ENCODE data around the gene LIMA1.

LIMA1 gene

GRCh38 chr12:50252977-50253602 is 30.2 kb downstream of the LIMA1 start:
- TF ChIP-seq CTCF (IDR thresholded peaks at IDR 0.05; ENCODE audit: insufficient read depth, low read length, poor library complexity, severe bottlenecking) (no peak), EZH2phosphoT487 (conservative IDR thresholded peaks at IDR 0.05; ENCODE audit: low read length) (no peak)
- H4K20me1 ChIP-seq (ENCODE audit: low read depth, low read length), result 0 out of 2 replicates have a peak, but pooled peaks cover 3% of the 10 kb centered on the region
- no peak overlapping the region for H3K9ac ChIP-seq (ENCODE audit: low read length)
- H3F3A ChIP-seq (ENCODE audit: insufficient read depth), result no peaks in the 10 kb centered on the region
- H3K36me3 ChIP-seq (ENCODE audit: low read length), result no peaks in the 10 kb centered on the region
- H3K79me2 ChIP-seq (ENCODE audit: insufficient read depth, low read length), result no peaks in the 10 kb centered on the region
- no peak overlapping the region for H3K27ac ChIP-seq (ENCODE audit: low read depth, low read length)
- H3K4me3 ChIP-seq (ENCODE audit: insufficient read depth, low read length, poor library complexity, severe bottlenecking), result no peak overlapping the region
- no peak overlapping the region for H3K4me2 ChIP-seq (ENCODE audit: low read depth, low read length, poor library complexity, severe bottlenecking)
- H3K9me3 ChIP-seq (ENCODE audit: insufficient read depth, low read length), result no peaks in the 10 kb centered on the region
- no peaks in the 10 kb centered on the region for H3K27me3 ChIP-seq (ENCODE audit: low read length)
- H3K9me2 ChIP-seq (replicated peaks; ENCODE audit: insufficient read depth, low read length), result no peaks in the 10 kb centered on the region
- no peak overlapping the region for H2AFZ ChIP-seq (ENCODE audit: low read depth, low read length, severe bottlenecking)

- no peak overlapping the region for H3K27ac ChIP-seq (ENCODE audit: low read depth, low read length)
- no peaks in the 10 kb centered on the region for H3K27me3 ChIP-seq (ENCODE audit: low read length)
- H3F3A ChIP-seq (ENCODE audit: insufficient read depth), result no peaks in the 10 kb centered on the region
- TF ChIP-seq EZH2phosphoT487 (conservative IDR thresholded peaks at IDR 0.05; ENCODE audit: low read length) (no peak), CTCF (IDR thresholded peaks at IDR 0.05; ENCODE audit: insufficient read depth, low read length, poor library complexity, severe bottlenecking) (no peak)
- H3K9me2 ChIP-seq (replicated peaks; ENCODE audit: insufficient read depth, low read length), result no peaks in the 10 kb centered on the region
- H3K4me2 ChIP-seq (ENCODE audit: low read depth, low read length, poor library complexity, severe bottlenecking), result no peak overlapping the region
- H3K79me2 ChIP-seq (ENCODE audit: insufficient read depth, low read length), result no peaks in the 10 kb centered on the region
- no peaks in the 10 kb centered on the region for H3K9me3 ChIP-seq (ENCODE audit: insufficient read depth, low read length)
- H2AFZ ChIP-seq (ENCODE audit: low read depth, low read length, severe bottlenecking), result no peak overlapping the region
- H4K20me1 ChIP-seq (ENCODE audit: low read depth, low read length), result 0 out of 2 replicates have a peak, but pooled peaks cover 3% of the 10 kb centered on the region
- no peaks in the 10 kb centered on the region for H3K36me3 ChIP-seq (ENCODE audit: low read length)
- no peak overlapping the region for H3K4me3 ChIP-seq (ENCODE audit: insufficient read depth, low read length, poor library complexity, severe bottlenecking)
- no peak overlapping the region for H3K9ac ChIP-seq (ENCODE audit: low read length)
These were observed 31.6 kb downstream of the LIMA1 start for GRCh38 chr12:50251619-50252252.

- no peaks in the 10 kb centered on the region for H3K9me2 ChIP-seq (replicated peaks; ENCODE audit: insufficient read depth, low read length)
- H3K9me3 ChIP-seq (ENCODE audit: insufficient read depth, low read length), result no peaks in the 10 kb centered on the region
- no peak overlapping the region for H3K27ac ChIP-seq (ENCODE audit: low read depth, low read length)
- no peak overlapping the region for H3K4me3 ChIP-seq (ENCODE audit: insufficient read depth, low read length, poor library complexity, severe bottlenecking)
- no peak for TF ChIP-seq CTCF (IDR thresholded peaks at IDR 0.05; ENCODE audit: insufficient read depth, low read length, poor library complexity, severe bottlenecking)
- no peak for TF ChIP-seq EZH2phosphoT487 (conservative IDR thresholded peaks at IDR 0.05; ENCODE audit: low read length)
- H3K27me3 ChIP-seq (ENCODE audit: low read length), result no peaks in the 10 kb centered on the region
- H3K79me2 ChIP-seq (ENCODE audit: insufficient read depth, low read length), result no peaks in the 10 kb centered on the region
- H3K36me3 ChIP-seq (ENCODE audit: low read length), result no peaks in the 10 kb centered on the region
- H4K20me1 ChIP-seq (ENCODE audit: low read depth, low read length), result 0 out of 2 replicates have a peak, but pooled peaks cover 3% of the 10 kb centered on the region
- H3F3A ChIP-seq (ENCODE audit: insufficient read depth), result no peaks in the 10 kb centered on the region
- no peak overlapping the region for H3K9ac ChIP-seq (ENCODE audit: low read length)
- no peak overlapping the region for H3K4me2 ChIP-seq (ENCODE audit: low read depth, low read length, poor library complexity, severe bottlenecking)
- no peak overlapping the region for H2AFZ ChIP-seq (ENCODE audit: low read depth, low read length, severe bottlenecking)
These were observed 33.7 kb downstream of the LIMA1 start for GRCh38 chr12:50249464-50250182.
